Retinal pigment epithelial cell (primary cell): ENCODE data around the gene ADARB2.
A peak's percentile ranks its signal among the peaks of the same experiment; 100 is the strongest.

Experiments
- DNase-seq: peaks from one replicate; pipeline ENCODE4 v3.0.0-alpha.2; 2010; ENCODE audit warnings: low read depth
- H3K4me3 ChIP-seq: 2 replicates; pipeline ENCODE4 v1.5.1; 2011; ENCODE audit warnings: mild to moderate bottlenecking, low read length, control low read depth, moderate library complexity
- CTCF ChIP-seq: conservative IDR thresholded peaks from 2 replicates; pipeline ENCODE4 v1.5.1; 2011; ENCODE audit warnings: low read depth, low read length, control low read depth, inconsistent platforms

The ADARB2 gene

GRCh38 chr10:1368842-1369171, 368.5 kb downstream of the ADARB2 start:
- TF ChIP-seq CTCF, result peak; percentile 79
- peak; percentile 2 for DNase-seq
- no peak overlapping the region for H3K4me3 ChIP-seq

- no peak for DNase-seq
- no peak for TF ChIP-seq CTCF
Observed at GRCh38 chr10:1367938-1368841, 369.1 kb downstream of the ADARB2 start.

GRCh38 chr10:1366811-1367425, 370.4 kb downstream of the ADARB2 start:
- DNase-seq, result no peak
- TF ChIP-seq CTCF, result no peak
- H3K4me3 ChIP-seq, result no peak overlapping the region

More at GRCh38 chr10:1367938-1368841, 369.1 kb downstream of the ADARB2 start:
- no peak overlapping the region for H3K4me3 ChIP-seq

- DNase-seq, result no peak
- no peak for TF ChIP-seq CTCF
- H3K4me3 ChIP-seq, result no peak overlapping the region
Observed at GRCh38 chr10:1366322-1366691, 371.0 kb downstream of the ADARB2 start.

- H3K4me3 ChIP-seq, result no peak overlapping the region
- no peak for TF ChIP-seq CTCF
- no peak for DNase-seq
Observed at GRCh38 chr10:1365540-1366321, 371.6 kb downstream of the ADARB2 start.

GRCh38 chr10:1364151-1364910, 373.0 kb downstream of the ADARB2 start:
- DNase-seq, result no peak
- TF ChIP-seq CTCF, result no peak
- no peak overlapping the region for H3K4me3 ChIP-seq
